NCI-H2029 (cell line): ENCODE results near the gene KCNN3.
A peak's percentile ranks its signal among the peaks of the same experiment; 100 is the strongest.
"Not testable (repeated sequence)": the region's sequence is repeated elsewhere in the genome, so short reads cannot be mapped to it uniquely, and the experiment has no call there.

ENCODE experiments used
- DNase-seq: peaks from one replicate; lab custom pipeline; 2025; lab: John Stamatoyannopoulos, UW

KCNN3 gene

DNA sequence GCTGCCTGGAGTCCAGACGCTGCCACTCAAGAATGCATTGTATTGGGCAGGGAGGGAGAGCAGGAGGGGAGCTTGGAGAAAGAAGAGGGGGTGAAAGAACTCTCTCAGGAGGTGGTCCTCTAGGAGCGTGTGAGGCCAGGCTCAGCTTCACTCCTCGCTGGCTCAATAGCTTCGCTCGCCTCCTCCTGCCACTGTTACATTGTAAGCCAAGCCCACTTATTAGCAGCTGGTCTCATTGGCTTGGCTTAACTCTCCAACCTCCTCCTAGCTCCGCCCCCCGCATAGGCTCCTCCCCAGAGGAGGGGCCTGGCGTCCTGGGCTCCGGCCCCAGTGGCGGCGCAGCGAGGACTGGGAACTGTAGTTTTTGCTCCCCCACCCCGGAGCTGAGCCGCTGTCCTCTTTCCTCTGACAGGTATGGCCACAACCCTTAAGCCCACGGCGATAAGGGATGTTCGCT is at the start of gene KCNN3:
TSS of gene KCNN3 (minus strand) at position 167 of the 457 bp plus-strand sequence. CDS start 317 bp downstream, outside the sequence.
- DNase-seq: peak; percentile 90

DNA sequence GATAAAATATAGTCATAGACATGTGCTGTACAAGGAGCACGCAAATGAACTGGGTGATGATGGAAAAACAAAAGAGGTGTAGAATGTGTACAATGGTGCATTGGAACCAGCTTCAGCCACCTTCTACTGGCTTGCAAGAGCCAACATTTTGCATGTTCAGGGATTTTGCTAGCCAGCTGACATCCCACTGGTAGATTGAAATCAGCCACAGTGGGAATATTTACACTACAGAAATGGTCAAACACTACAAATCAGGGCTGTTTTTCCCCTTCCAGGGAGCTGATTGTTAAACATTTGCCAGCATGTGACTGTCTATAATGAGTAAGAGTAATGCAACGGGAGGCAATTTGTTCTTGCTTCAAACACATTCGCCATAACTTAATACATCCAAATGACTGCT is 43.2 kb upstream of the KCNN3 start:
- DNase-seq: peak; percentile 17

DNA sequence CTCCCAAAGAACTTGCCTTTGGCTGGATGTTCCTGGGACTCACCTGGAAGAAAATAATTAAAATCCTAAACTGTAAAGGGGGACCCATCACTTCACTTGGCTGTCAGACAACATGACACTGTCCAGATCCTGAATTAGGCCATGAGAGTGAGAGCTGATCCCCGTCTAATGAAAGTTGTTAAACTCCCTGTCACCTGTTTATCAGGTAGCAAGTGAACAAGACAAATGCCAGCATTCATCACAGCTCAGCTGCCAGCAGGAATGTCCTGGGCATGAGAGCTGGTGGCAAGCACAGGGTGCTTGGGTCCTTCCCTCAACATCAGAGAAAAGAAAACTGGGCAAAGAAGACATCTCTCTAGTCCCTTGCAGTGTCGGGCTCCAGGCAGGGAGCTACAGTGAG is 42.7 kb upstream of the KCNN3 start:
- no peak for DNase-seq

DNA sequence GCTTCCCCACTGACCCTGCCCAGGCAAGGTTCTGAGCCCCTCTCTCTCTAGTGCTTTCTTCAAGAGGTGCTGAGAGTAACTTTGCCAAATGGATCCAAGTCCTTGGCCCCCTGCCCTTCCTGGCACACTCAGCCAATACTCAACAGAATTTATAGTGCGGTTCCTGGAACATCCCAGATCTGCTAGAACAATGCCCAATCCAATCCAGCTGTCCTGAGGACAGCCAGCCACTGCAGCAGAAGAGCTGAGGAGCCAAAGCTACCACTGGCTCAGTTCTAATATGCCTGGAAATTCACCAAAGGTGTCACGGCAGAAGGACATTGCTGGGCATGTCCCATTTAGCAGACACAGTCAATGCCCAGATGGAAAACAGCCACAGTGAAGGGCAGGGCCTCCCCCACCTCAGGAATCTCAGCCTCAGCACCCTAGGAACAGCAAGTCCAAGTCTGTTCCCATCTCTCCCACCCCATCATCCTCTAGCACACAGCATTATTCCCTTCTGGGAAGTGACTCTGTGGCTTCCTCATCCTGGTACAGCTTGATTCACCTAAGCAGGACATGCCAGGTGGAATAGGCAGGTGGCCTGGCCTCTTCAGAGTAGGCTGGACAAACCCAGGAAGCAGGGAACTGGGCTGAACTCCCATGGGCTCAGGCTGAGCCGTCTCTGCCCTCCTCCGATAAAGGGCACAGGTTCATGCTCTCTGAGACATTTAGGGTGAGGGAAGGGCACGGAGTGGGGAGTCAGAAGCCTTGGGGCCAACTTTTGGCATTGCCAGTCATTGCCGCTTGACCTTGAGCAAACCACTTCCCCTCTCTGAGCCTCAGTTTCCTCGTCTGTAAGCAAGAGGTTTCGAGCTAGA is 41.8 kb upstream of the KCNN3 start:
- peak; percentile 37 for DNase-seq

DNA sequence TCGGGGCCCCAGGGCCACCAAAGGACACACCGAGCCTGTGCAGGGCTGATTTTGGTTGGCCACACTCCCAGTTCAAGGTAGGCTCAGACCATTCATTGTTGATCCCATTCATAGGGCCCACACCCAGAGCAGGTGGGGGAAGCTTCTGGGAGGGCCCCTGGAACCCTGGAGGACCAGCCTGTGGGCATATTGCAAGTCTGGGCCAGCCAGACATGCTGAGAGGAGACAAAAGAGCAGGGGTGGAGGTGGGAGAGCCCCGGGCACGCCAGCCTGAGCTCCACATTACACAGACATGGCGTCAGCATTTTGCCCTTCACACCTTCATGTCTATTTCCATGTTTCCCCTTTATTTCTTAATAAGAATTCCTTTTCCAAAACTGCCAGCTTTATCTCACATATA is 40.8 kb upstream of the KCNN3 start:
- no peak for DNase-seq

DNA sequence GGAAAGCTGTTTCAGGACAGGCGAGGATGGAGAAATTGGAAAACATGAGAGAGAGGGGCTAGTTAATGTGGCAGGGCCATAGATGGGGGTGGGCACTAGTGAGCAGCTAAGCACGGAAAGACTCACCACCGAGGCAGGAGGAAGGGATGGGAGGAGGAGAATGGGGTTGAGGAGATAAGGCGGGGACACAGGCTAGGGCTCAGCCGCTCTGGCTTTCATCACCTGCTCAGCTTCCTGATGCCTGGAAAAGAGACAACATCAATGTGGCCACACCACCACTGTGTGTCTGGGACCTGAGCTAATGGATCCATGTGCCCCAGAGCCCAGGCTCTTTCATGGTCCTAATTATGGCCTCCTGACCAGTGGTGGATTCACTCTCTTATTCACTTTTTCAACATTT is 38.9 kb upstream of the KCNN3 start:
- DNase-seq: no peak

DNA sequence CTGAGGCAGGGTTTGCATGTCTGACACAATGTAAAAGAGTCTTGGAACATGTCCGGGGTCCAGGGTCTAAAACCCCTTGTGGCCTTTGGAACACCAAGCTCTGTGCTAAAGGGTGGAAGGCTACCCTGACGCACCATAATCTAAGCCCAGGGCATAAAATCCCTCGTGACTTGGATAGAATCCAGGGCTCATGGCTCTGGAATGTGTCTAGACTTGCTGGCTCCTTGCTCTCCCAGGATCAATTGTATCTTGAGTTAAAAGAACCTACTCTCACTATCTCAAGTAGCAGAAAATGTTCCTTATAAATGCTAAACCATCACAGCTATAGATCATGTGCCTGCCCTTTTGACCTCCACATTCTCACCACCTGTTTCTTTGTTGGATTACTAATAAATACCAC is 38.0 kb upstream of the KCNN3 start:
- not testable (repeated sequence) for DNase-seq

DNA sequence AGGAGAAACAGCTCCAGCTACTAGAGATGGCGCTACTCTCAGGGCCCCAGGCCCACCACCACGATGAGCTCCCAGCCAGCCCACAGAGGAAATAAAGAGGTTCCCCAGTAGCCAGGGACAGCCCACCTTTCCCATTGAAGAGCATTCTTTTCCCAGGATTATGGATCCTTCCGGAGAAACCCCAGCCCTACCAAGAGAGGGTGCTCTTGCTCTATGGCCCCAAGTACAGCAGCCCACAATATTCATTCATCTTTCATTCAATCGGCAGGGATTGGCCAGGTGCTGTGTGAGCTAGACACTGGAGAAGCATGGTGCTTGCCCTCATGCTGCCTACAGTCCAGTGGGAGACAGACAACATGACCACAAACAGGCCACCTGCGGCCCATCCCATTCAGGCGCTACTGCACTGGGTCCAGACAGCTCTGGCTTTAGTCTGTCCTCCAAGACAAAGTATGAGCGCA is 36.6 kb upstream of the KCNN3 start:
- no peak for DNase-seq

DNA sequence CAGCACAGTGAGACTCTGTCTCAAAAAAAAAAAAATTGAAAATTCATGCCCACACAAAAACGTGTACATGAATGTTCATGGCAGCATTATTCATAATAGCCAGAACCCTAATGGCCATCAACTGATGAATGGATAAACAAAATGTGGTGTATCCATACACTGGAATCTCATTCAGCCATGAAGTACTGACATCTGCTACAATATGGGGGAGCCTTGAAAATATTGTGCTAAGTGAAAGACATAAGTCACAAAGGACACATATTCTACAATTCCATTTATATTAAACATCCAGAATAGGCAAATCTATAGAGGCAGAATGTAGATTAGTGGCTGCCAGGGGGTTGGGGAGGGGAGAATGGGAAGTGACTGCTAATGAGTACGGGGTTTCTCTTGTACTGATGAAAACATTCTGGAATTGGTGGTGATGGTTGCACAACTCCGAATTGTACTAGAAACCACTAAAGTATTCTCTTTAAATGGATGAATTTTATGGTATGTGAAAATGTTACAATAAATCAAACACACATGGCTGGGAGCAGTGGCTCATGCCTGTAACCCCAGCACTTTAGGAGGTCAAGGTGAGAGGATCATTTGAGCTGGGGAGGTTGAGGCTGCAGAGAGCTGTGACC is 33.0 kb upstream of the KCNN3 start:
- DNase-seq: no peak

DNA sequence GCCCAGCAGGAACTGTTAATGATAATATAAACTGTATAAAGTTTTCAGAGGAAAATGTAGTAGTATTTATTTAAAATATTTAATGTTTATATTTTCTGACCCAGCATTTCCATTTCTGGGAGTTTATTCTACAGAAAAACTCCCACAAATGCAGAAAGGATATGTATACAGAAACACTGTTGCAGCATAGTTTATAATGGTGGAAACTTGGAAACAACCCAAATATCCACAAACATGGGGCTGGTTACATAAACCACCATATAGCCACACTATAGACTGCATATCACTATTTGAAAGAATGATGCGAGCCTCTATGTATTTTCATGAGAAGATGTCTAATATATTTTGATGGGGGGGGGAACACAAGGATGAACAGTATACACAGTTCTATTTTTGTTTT is 31.5 kb upstream of the KCNN3 start:
- no peak for DNase-seq

DNA sequence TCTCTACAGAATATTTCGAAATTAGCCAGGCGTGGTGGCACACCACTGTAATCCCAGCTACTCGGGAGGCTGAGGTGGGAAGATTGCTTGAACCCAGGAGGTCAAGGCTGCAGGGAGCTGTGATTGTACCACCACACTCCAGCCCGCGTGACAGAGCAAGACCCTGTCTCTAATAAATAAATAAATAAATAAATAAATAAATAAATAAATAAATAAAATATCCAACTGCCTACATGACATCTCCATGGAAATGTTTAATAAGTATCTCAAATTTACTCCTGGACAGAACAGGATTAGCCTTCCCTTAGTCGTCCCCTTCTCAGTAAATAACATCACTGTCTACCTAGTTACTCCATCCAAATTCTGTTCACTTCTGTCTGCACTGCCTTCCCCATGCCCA is 29.0 kb upstream of the KCNN3 start:
- DNase-seq: no peak

DNA sequence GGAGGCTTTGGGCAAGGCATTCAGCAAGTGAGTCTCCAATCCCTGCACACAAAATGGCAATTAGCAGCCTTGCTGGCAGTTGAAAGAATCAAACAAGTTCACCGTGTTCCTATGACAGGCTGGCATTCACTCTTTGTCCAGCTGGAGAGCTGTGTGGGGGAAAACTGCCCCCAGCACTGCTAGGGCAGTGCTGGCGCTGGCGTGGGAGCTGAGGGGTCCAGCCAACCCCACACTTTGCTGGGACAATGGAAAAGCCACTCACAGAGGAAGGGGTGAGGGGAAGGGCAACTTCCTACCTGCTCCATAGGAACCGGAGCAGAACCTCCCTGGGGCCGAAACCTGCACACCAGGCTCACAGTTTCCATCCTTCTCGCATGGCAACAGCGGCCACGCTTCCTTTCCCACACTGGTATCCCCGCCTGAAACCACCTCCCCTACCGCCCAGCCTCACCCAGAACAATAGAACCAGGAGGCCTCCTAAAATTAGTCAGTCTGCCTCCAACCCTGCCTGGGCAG is 26.7 kb upstream of the KCNN3 start:
- DNase-seq: no peak

DNA sequence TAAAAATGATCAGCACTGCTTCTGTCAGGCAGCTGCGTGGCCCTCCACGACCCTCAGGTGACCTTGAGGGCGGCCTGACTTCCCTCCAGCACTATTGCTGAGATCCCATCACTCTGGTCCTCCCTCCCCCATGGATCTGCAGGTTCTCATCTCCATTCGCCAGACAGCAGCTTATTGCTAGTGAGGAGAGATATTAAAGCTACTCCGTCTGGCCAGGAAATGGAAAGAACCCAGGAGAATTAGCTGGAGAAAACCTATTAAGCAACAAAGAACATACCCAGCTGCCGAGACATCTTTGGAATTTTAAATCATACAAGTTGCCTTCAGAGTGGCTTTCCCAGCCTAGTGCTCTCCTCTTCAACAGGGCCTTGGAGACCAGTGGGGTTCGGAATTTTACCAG is 25.7 kb upstream of the KCNN3 start:
- no peak for DNase-seq

DNA sequence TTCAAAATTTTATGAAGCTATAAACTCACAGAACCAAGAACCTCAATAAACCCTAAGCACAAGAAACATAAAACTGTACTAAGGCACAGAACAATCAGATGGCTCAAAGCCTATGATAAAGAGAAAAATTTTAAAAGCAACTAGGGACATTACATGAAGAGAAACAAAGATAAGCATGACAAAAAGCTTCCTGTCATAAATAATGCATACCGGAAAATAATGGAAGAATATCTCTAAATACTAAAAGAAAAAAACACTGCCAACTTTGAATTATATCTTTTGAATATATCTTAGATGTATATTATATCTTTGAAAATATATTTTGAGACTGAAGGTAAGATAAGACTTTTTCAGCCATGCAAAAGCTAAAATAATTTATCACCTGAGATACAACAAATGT is 21.4 kb upstream of the KCNN3 start:
- DNase-seq: no peak

DNA sequence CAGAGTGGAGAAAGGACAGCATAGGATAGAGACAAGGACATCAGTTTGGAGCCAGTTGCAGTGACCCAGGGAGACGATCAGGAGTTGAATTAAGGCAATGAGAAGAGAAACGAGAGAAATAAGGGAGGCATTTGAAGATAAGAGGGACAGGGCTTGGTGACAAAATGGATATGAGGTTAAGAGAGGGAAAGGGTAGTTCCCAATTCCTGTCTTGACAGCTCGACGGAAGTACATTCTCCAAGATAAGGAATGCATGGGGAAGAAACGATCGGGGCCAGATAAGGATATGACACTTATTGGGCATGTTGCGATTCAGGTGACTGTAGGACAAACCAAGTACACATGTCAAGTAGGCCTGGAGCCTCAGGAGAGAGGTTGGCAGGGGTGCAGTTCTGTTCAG is 18.7 kb upstream of the KCNN3 start:
- no peak for DNase-seq

DNA sequence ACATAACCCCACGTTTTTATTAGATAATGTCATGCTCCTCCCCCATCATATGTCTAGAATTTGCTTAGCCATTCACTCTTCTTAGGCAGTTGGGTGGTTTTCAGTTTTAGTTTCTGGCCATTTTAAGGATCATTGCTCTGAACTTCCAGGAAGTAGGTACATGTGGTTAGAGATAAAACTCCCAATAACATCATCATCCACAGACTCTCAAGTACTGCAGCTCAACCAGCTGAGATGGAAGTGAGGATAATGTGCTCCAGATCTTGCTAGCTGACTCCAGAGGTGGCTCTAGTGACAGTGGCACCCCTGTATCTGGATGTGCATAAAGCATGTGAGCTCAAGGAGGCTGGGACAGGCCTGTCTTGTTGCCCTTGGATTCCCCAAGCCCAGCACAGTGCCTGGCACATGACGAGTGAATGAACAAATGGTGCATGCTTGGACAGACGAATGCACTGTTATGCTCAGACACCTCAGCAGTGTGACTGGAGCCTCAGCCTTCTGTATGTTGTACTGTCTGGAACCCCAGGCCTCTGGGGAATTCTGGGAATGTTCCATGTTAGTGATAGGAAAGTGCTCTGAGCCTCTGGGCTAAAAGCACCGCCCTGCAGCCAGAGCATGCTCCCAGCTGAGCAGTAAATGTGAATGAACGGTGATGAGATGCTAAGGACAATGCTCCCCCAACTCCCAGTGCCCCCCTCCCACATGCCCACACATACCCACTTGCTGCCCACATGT is 16.4 kb upstream of the KCNN3 start:
- no peak for DNase-seq

DNA sequence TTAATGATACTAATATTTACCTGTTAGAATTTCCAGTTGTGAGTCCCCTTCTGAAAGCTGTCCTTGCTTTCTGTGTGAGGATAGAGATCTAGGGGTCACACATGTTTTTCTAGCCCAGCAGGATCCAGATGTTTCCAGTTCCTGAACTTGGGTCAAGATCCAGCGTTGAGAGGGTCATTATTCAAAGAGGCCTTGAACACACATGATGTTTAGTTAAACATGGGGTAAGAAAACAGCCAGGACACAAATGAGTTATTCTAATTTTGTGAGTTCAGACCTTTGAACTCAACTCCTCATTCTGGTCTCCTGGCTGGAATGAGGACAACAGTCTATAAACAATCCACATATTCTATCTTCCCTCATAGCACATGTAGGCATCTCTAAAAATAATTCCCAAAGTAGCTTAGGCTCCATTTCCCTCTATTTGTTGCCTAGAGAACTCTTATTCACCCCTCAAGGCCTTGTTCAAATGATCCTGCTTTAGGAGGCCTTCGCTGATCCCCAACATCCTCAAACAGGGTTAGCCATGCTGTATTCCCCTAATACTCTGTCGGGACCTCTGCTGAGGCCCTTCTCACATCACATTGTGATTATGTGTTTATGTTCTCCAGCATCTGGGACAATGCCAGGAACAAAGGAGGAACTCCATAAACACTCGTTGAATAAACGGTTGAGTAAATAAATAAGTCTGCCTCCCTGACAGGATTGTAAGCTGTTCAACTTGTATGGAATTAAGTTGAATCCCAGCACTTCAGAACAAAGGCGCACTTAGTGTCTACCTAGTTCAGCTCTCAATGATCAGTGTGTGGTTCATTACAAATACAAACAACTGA is 15.0 kb upstream of the KCNN3 start:
- peak; percentile 45 for DNase-seq

DNA sequence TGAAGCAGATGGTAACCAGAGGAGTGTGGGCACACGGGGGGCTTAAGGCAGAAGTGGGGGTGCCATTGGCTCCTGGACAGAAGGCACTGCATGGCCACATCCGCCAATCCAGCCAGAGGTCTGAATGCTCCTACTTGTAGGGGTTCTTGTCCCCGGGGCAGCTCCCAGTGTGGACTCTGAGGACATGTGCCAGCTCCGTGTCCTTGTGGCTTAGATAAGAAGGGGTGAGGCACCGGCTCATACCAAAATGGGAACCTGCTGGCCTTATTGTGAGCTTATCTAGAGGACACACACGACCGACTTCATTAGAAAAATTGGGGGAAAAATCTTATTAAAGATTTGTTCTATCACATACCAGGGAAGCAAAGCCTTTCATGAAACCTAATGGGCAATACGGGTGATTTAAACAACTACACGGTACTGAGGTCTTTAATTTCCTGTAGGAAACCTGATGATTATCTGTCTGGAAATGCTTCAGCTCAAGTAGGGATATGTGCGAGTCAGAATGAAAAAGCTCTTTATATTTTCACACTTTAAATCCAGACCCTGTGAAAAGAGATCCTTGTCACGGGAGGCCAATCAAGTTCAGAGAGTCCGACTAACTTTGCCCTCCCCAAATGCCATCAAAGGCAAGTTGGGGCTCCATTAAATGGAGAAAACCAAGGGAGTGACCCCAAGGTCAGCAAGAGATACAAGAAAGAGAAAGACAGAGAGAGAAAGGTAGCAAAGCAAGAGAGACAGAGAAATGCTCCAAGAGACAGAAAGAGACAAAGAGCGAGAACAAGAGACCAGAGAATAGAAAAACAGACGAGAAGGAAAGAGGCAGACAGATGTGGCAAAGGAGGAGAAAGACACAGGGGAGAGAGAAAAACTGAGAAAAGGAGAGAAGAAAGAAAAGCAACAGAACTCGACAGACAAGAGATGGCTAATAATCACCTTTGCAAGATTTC is 14.1 kb upstream of the KCNN3 start:
- no peak for DNase-seq

DNA sequence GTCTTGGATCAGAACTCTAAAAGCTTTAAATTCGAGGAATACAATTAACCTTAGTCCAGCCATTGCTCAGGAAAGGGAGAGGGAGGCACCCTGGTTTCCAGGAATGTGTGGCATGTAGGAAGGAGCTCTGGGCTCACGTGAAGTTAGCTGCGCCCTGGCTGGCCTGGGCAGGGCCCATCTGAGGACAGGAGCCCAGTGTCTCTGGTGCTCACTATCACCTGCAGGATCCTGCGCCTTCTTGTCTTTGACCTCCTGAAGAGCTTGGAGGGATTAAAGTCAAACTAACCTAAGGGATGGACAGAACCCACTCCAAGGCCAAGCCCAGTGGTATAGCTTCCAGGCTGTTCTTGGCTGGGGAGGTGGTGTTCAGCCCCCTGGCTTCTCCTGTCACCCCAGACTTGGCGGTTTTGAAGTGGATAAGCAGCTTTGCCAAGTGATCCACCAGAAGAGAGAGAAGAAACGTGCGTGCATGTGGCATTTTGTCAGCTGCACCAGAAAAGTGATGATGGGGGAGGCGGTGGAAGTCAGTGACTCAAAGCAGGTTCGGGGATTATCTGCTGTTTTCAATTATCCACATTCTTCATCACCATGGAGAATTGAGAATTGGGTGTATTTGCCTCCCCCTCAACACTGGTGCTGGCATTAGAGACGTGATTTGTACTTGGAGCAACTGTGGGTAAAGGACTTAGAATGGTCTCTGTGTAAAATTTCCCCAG is 11.9 kb upstream of the KCNN3 start:
- DNase-seq: no peak

DNA sequence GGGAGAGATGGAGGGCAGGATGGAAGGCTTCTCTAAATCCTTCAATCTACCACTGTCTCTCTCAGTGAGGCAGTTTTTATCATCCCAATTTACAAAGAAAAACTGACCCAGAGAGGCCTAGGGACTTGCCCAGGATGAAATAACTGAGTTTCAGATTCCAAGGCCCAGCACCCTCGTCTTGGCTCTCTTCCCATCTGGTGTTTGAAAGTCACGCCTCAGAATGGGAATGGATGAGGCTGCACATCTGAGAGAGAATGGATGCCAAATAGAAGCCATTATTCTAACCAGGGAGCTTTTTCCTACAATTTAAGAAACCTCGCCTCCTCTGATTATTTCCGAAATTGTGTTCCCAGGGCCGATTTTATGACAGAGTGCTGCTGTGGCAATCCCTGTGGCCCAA is 10.6 kb upstream of the KCNN3 start:
- no peak for DNase-seq
